A549 (cell line): Measurements from ENCODE around the gene PALLD. TPM values are rescaled to one million over a fixed set of nuclear protein-coding genes. Genes with fewer than 3 reads are reported as not detected.

Experiments
- ATAC-seq, 2 experiments: fragments of 200-7000 bp in 1 of 2; fragments of >200 bp in 1 of 2; cut with Nextera tagmentation in 1 of 2; cut with Tn5 transposase in 1 of 2; 3 replicates each; pipeline versions ENCODE4 v1.8.0 to v1.9.1; 2018 to 2020; ENCODE audit warnings: mild to moderate bottlenecking in 1 of 2, moderate library complexity in 1 of 2
- CTCF ChIA-PET: fragments of 300-600 bp; sonication (Branson Sonifier 250); formaldehyde crosslinking; extraction: SDS; loops from one replicate; lab custom pipeline; 2021; ENCODE audit warnings: antibody characterized with exemption, inconsistent platforms; lab: Yijun Ruan, JAX
- POLR2A ChIA-PET: fragments of 350-600 bp; formaldehyde crosslinking; extraction: SDS; loops from one replicate; lab custom pipeline; 2021; ENCODE audit warnings: antibody characterized with exemption, inconsistent platforms; lab: Yijun Ruan, JAX
- DNase-seq, 2 experiments: peaks; one replicate each; pipeline versions ENCODE4 v3.0.0 to v3.0.0-alpha.2; 2011 to 2016; ENCODE audit warnings: low read depth in 1 of 2, low spot score in 1 of 2
- FAIRE-seq: peaks from 2 replicates; lab custom pipeline; 2011; peaks lifted over from hg19 to GRCh38; lab: Jason Lieb, UNC
- H3K27ac ChIP-seq, 2 experiments: fragments of >200 bp; sonication (Bioruptor Twin); formaldehyde crosslinking; 3 replicates each; pipeline ENCODE4 v1.5.1; 2016 to 2017
- H3K4me1 ChIP-seq: fragments of >200 bp; sonication (Bioruptor Twin); formaldehyde crosslinking; 3 replicates; pipeline ENCODE4 v1.6.1; 2016
- H3K4me2 ChIP-seq: fragments of >200 bp; sonication (Bioruptor Twin); formaldehyde crosslinking; 3 replicates; pipeline ENCODE4 v1.6.1; 2016
- H3K4me3 ChIP-seq: fragments of >200 bp; sonication (Bioruptor Twin); formaldehyde crosslinking; 3 replicates; pipeline ENCODE4 v1.5.1; 2016
- H3K9me3 ChIP-seq: fragments of >200 bp; sonication (Bioruptor Twin); formaldehyde crosslinking; 3 replicates; pipeline ENCODE4 v1.6.1; 2016
- ATOH8 ChIP-seq: fragments of 250-450 bp; sonication (Bioruptor Pico); IDR thresholded peaks from 2 replicates; pipeline ENCODE4 v1.5.0; 2020; ENCODE audit warnings: low read depth, mild to moderate bottlenecking, moderate library complexity
- CBX8 ChIP-seq: fragments of 200-600 bp; sonication (generic); IDR thresholded peaks from 2 replicates; pipeline ENCODE4 v1.6.1; 2016
- CHD4 ChIP-seq: fragments of 200-600 bp; sonication (generic); IDR thresholded peaks from 2 replicates; pipeline ENCODE4 v1.6.1; 2016; ENCODE audit warnings: antibody characterized with exemption, mild to moderate bottlenecking, borderline replicate concordance
- EHF ChIP-seq: fragments of 250-450 bp; sonication (Bioruptor Pico); IDR thresholded peaks from 2 replicates; pipeline ENCODE4 v1.5.0; 2020; ENCODE audit warnings: mild to moderate bottlenecking
- EHMT2 ChIP-seq: fragments of 200-600 bp; sonication (generic); IDR thresholded peaks from 2 replicates; pipeline ENCODE4 v1.6.1; 2016; ENCODE audit warnings: antibody characterized with exemption, low read depth, mild to moderate bottlenecking, moderate library complexity
- EP300 ChIP-seq, 2 experiments: fragments of >200 bp; sonication (Bioruptor Twin); formaldehyde crosslinking; IDR thresholded peaks; 2 replicates in 1 of 2; 3 replicates in 1 of 2; pipeline ENCODE4 v1.6.1; 2016 to 2017
- FOSB ChIP-seq: fragments of 250-450 bp; sonication (Bioruptor Pico); IDR thresholded peaks from 2 replicates; pipeline ENCODE4 v1.5.0; 2020; ENCODE audit warnings: mild to moderate bottlenecking, moderate library complexity
- FOSL2 ChIP-seq, 2 experiments: fragments of 450-650 bp in 1 of 2; fragments of >200 bp in 1 of 2; sonication (Bioruptor Twin) in 1 of 2; formaldehyde crosslinking; IDR thresholded peaks; 2 replicates each; pipeline versions ENCODE4 v1.5.0 to v1.6.1; 2016 to 2020; ENCODE audit warnings: mild to moderate bottlenecking in 1 of 2, moderate library complexity in 1 of 2
- FOXS1 ChIP-seq: fragments of 250-450 bp; sonication (Bioruptor Pico); IDR thresholded peaks from 2 replicates; pipeline ENCODE4 v1.5.0; 2020; ENCODE audit warnings: mild to moderate bottlenecking, moderate library complexity
- GATA3 ChIP-seq: IDR thresholded peaks from 2 replicates; pipeline ENCODE4 v1.6.1; 2012; ENCODE audit warnings: borderline replicate concordance
- HDAC2 ChIP-seq: fragments of 200-600 bp; sonication (generic); IDR thresholded peaks from 2 replicates; pipeline ENCODE4 v1.6.1; 2016
- HES2 ChIP-seq: fragments of >200 bp; sonication (Bioruptor Twin); formaldehyde crosslinking; IDR thresholded peaks from 2 replicates; pipeline ENCODE4 v1.6.1; 2016
- HEYL ChIP-seq: fragments of 250-450 bp; sonication (Bioruptor Pico); IDR thresholded peaks from 2 replicates; pipeline ENCODE4 v1.8.0; 2021; ENCODE audit warnings: mild to moderate bottlenecking, moderate library complexity
- HOXA7 ChIP-seq: fragments of 250-450 bp; sonication (Bioruptor Pico); IDR thresholded peaks from 2 replicates; pipeline ENCODE4 v1.5.0; 2020; ENCODE audit warnings: mild to moderate bottlenecking, moderate library complexity
- HOXB13 ChIP-seq: fragments of 250-450 bp; sonication (Bioruptor Pico); IDR thresholded peaks from 2 replicates; pipeline ENCODE4 v1.5.0; 2020; ENCODE audit warnings: low read depth, mild to moderate bottlenecking, moderate library complexity
- HOXB5 ChIP-seq: fragments of 250-450 bp; sonication (Bioruptor Pico); IDR thresholded peaks from 2 replicates; pipeline ENCODE4 v1.5.0; 2020; ENCODE audit warnings: mild to moderate bottlenecking, moderate library complexity
- NFE2L2 ChIP-seq: fragments of 150-350 bp; conservative IDR thresholded peaks from 2 replicates; pipeline ENCODE4 v1.6.1; 2014; ENCODE audit warnings: low read length
- NR3C1 ChIP-seq: fragments of >200 bp; sonication (Bioruptor Twin); formaldehyde crosslinking; IDR thresholded peaks from 3 replicates; pipeline ENCODE4 v1.6.1; 2017
- PBX3 ChIP-seq: IDR thresholded peaks from 2 replicates; pipeline ENCODE4 v1.6.1; 2012
- PHF8 ChIP-seq: fragments of 200-600 bp; sonication (generic); IDR thresholded peaks from 2 replicates; pipeline ENCODE4 v1.6.1; 2016; ENCODE audit warnings: low read depth, mild to moderate bottlenecking, antibody characterized with exemption, moderate library complexity, borderline replicate concordance
- RAD21 ChIP-seq, 2 experiments: fragments of >200 bp in 1 of 2; sonication (Bioruptor Twin) in 1 of 2; formaldehyde crosslinking in 1 of 2; IDR thresholded peaks in 1 of 2; conservative IDR thresholded peaks in 1 of 2; 2 replicates in 1 of 2; 3 replicates in 1 of 2; pipeline ENCODE4 v1.6.1; 2012 to 2018; ENCODE audit warnings: inconsistent platforms in 1 of 2
- RCOR1 ChIP-seq: fragments of 150-350 bp; IDR thresholded peaks from 2 replicates; pipeline ENCODE4 v1.6.1; 2014; ENCODE audit warnings: antibody characterized with exemption, low read length, low read depth
- REST ChIP-seq: fragments of 200-600 bp; sonication (generic); IDR thresholded peaks from 2 replicates; pipeline ENCODE4 v1.6.1; 2016; ENCODE audit warnings: antibody characterized with exemption, mild to moderate bottlenecking, moderate library complexity
- RFX5 ChIP-seq: fragments of 450-650 bp; IDR thresholded peaks from 2 replicates; pipeline ENCODE4 v1.7.1; 2014; ENCODE audit warnings: antibody characterized with exemption, mild to moderate bottlenecking, moderate library complexity
- SREBF2 ChIP-seq: fragments of 450-650 bp; IDR thresholded peaks from 2 replicates; pipeline ENCODE4 v1.6.1; 2014; ENCODE audit warnings: mild to moderate bottlenecking, moderate library complexity
- USF2 ChIP-seq: fragments of 450-650 bp; IDR thresholded peaks from 2 replicates; pipeline ENCODE4 v1.6.1; 2014; ENCODE audit warnings: antibody characterized with exemption
- ZNF302 ChIP-seq: fragments of 250-450 bp; sonication (Bioruptor Pico); IDR thresholded peaks from 2 replicates; pipeline ENCODE4 v1.9.0; 2021; ENCODE audit warnings: inconsistent platforms, mild to moderate bottlenecking, moderate library complexity
- WGBS: methylation state at CpG from one replicate; pipeline ENCODE4 v1.1.6; 2017; ENCODE audit errors: missing lambda C conversion rate; 5-methylcytosine and 5-hydroxymethylcytosine counted together
- polyA plus RNA-seq, 4 experiments: library from polyadenylated mRNA; depleted of rRNA in 3 of 4; stranded (reverse); fragments of >200 nt; fragmentation: RNase III in 1 of 4; extraction: RNeasy Plus Mini Kit Qiagen cat#74134 plus additional on column Dnase treatment in 1 of 4; gene quantifications; 2 replicates in 3 of 4; 3 replicates in 1 of 4; pipeline ENCODE4 v1.2.3, GENCODE V29; 2011 to 2017

PALLD gene
- polyA plus RNA-seq, 2 of the 4 experiments (the other 2 are of a cell fraction), result 88.8 to 113 TPM

- ChIA-PET CTCF (no interaction called here), POLR2A (no interaction called here)
- Histone ChIP-seq H3K27ac (no peak overlapping the region), H3K4me3 (no peak overlapping the region), H3K4me2 (no peak overlapping the region), H3K9me3 (peaks cover 13% of the 10 kb centered on the region; the same call in 1 of the 3 replicates), H3K4me1 (no peaks in the 10 kb centered on the region)
- no peak for DNase-seq
- TF ChIP-seq CBX8 (no peak), NFE2L2 (no peak), HDAC2 (no peak), FOSL2 (IDR thresholded peaks at IDR 0.05) (no peak), FOSL2 (CRISPR knock-in tag; IDR thresholded peaks at IDR 0.05) (no peak), REST (no peak), EP300 (IDR thresholded peaks at IDR 0.05) (no peak), ATOH8 (CRISPR knock-in tag) (no peak), FOXS1 (CRISPR knock-in tag) (no peak), HOXB13 (CRISPR knock-in tag) (no peak), SREBF2 (no peak), EHMT2 (no peak), HES2 (no peak), RFX5 (no peak), HOXA7 (no peak)
- no peak for ATAC-seq
- 87% methylated on average over 3 of the region's 3 CpGs for WGBS
- no peak for FAIRE-seq
These were observed 226.2 kb downstream of the PALLD start for GRCh38 chr4:168723020-168723419.

DNA sequence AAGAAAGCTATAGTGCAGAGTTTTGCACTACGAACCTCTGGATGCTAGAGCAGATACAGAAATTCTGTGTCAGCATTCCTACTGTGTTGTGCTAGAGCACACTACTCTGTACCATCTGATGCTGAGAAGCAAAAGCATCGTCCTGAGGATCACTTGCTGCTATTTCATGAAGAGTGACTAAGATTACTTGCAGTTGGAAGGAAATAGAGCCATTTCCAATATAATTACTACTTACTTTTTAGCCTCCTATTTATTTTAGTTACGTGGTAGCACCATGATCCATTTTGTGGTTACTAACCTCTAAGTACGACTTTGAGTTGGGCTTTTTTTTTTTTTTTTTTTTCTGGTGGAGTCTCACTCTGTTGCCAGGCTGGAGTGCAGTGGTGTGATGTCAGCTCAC lies 226.7 kb downstream of the PALLD start:
- ChIA-PET CTCF (no interaction called here), POLR2A (no interaction called here)
- Histone ChIP-seq H3K4me3 (no peak overlapping the region), H3K4me1 (no peaks in the 10 kb centered on the region), H3K27ac (no peak overlapping the region), H3K9me3 (peaks cover 16% of the 10 kb centered on the region; the same call in 1 of the 3 replicates), H3K4me2 (no peak overlapping the region)
- ATAC-seq, result no peak
- WGBS, result 87% methylated on average over 4 of the region's 4 CpGs
- no peak for DNase-seq
- TF ChIP-seq RCOR1 (no peak), EP300 (IDR thresholded peaks at IDR 0.05) (no peak), HOXB5 (CRISPR knock-in tag) (no peak), PBX3 (no peak), PHF8 (no peak), EHF (CRISPR knock-in tag) (no peak), USF2 (no peak), FOXS1 (CRISPR knock-in tag) (no peak), HEYL (no peak), ZNF302 (no peak), REST (no peak), CHD4 (no peak), EHMT2 (no peak), FOSB (no peak), CBX8 (no peak), GATA3 (no peak), RAD21 (conservative IDR thresholded peaks at IDR 0.05 in 1 of 2, IDR thresholded peaks at IDR 0.05 in 1 of 2) (no peak), NR3C1 (no peak)
- FAIRE-seq, result no peak
